Measurements from ENCODE around the gene FBXO42. TPM values are rescaled to one million over a fixed set of nuclear protein-coding genes. Genes with fewer than 3 reads are reported as not detected.

FBXO42 gene
- total and polyA plus RNA-seq, 12 donors = 12.4 to 26.6 (median 20.5) TPM

GRCh38 chr1:16232316-16232710 is 120.0 kb downstream of the FBXO42 start:
- no peak for ATAC-seq
- Histone ChIP-seq H3K4me3 (no peak overlapping the region), H3K9me3 (peaks cover 0 to 2% (median 0%) of the 10 kb centered on the region in 11 donors), H3K36me3 (peaks cover 0 to 17% (median 0%) of the 10 kb centered on the region in 9 donors), H3K4me1 (peaks cover 0 to 20% (median 18%) of the 10 kb centered on the region in 9 donors), H3K27me3 (peaks cover 0 to 25% (median 8%) of the 10 kb centered on the region in 7 donors), H3K27ac (no peak overlapping the region)
- DNase-seq = no peak
- intact Hi-C loops (cut with DNase I) = no loop called here
- TF ChIP-seq, protein P1, sequence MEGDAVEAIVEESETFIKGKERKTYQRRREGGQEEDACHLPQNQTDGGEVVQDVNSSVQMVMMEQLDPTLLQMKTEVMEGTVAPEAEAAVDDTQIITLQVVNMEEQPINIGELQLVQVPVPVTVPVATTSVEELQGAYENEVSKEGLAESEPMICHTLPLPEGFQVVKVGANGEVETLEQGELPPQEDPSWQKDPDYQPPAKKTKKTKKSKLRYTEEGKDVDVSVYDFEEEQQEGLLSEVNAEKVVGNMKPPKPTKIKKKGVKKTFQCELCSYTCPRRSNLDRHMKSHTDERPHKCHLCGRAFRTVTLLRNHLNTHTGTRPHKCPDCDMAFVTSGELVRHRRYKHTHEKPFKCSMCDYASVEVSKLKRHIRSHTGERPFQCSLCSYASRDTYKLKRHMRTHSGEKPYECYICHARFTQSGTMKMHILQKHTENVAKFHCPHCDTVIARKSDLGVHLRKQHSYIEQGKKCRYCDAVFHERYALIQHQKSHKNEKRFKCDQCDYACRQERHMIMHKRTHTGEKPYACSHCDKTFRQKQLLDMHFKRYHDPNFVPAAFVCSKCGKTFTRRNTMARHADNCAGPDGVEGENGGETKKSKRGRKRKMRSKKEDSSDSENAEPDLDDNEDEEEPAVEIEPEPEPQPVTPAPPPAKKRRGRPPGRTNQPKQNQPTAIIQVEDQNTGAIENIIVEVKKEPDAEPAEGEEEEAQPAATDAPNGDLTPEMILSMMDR (IDR thresholded peaks at IDR 0.05) = no peak
- 94 to 95% methylated on average over 5 of the region's 5 CpGs for WGBS, 2 donors

DNA sequence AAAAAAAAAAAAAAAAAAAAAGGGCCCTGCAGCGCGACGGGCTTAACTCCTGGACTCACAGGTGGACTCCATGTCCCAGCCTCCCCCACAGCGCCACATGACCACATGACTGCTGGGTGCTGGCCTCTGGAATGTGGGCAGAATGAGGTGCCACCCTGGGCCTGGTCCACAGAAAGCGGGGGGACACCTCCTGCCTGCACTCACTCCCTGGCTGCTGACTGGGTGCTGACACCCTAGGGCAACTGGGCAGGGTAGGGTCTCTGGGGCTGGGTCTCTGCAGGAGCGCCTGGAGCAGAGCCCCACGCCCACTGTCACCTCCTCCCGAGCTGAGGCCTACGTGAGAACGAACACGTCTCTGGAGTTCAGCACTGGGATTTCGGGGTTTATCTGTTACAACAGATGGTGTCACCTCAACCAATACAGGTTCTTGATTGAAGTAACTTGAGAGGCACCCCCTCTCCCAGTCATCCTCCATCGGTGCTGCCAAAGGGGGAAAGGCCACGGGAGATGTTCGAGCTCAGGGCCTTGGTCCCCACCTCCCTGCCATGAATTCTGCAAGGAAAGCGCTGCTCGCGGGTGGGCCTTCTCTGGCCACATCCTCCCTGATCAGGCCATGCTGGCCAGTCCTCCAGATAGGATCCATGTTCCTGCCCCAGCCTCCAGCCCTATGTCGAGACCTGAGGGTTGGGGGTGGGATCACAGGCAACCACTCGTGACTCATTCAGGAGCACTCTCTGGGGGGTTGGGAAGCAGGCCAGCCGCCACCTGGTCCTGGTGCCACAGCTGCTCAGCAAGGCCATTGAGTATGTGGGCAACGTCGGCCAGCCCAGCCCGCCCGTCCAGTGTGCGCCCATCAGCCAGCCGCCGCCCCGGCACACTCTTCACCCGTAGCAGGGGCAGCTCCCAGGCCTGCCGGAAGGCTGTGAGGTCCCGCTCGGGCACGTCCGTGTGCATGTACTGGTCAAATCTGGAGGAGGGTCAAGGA is 120.7 kb downstream of the FBXO42 start:
- WGBS, 2 donors = 93 to 95% methylated on average over 35 of the region's 35 CpGs
- Histone ChIP-seq H3K4me1 (peaks cover 0 to 23% (median 17%) of the 10 kb centered on the region in 9 donors), H3K27ac (no peak overlapping the region), H3K4me3 (no peak overlapping the region), H3K36me3 (peaks cover 0 to 17% (median 0%) of the 10 kb centered on the region in 9 donors), H3K9me3 (peaks cover 0 to 4% (median 0%) of the 10 kb centered on the region in 11 donors), H3K27me3 (peaks cover 0 to 31% (median 15%) of the 10 kb centered on the region in 7 donors)
- TF ChIP-seq, protein P1 (IDR thresholded peaks at IDR 0.05) = no peak
- no peak for DNase-seq
- intact Hi-C loops (cut with DNase I) = no loop called here
- ATAC-seq = no peak

- DNase-seq = no peak
- intact Hi-C loops (cut with DNase I) = no loop called here
- no peak overlapping the region for H3K27ac ChIP-seq
- H3K36me3 ChIP-seq = peaks cover 0 to 17% (median 0%) of the 10 kb centered on the region in 9 donors
- ATAC-seq = no peak
- peaks cover 0 to 17% (median 11%) of the 10 kb centered on the region in 9 donors for H3K4me1 ChIP-seq
- peaks cover 0 to 4% (median 0%) of the 10 kb centered on the region in 11 donors for H3K9me3 ChIP-seq
- no peak overlapping the region for H3K4me3 ChIP-seq
- WGBS, 2 donors = 87 to 88% methylated on average over 13 of the region's 13 CpGs
- TF ChIP-seq, protein P1 (IDR thresholded peaks at IDR 0.05) = no peak
- H3K27me3 ChIP-seq = peaks cover 0 to 40% (median 20%) of the 10 kb centered on the region in 7 donors
Observed at GRCh38 chr1:16230744-16231143, 121.5 kb downstream of the FBXO42 start.

DNA sequence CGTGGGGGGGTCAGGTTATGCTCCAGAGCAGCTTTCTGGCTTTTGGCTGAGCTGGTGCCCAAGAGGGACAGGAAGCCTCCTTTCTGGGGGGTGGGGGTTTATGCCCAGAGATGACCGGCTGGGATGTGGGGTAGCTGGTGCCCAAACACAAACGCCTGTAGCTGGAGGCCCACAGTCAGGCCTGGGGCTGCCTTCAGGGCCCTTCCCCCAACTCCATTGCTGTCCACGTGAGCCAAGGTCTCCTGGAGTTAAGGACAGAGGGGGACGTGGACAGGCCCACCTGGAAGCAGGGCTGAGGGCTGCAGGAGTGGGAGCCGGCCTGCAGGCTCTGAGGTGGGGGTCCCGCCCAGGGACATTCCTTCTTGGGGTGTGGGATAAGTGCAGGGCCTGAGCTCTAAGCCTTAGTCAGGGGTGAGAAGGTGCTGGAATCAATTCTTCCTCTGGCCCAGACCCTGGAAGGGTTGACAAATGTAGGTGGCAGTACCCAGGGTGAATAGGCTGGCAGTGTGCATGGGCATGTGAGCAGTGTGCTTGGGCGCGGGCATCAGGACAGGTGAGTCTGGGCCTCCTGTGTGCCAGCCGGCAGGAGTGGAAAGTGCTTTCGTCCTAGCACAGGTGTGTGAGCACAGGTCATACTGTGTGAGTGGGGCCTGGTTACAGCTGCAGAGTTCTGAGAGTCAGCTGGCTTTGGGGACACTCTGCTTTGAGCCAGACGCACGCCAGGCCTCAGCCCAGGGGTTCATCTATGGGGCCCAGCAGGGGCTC is 122.1 kb downstream of the FBXO42 start:
- 87 to 90% methylated on average over 13 of the region's 13 CpGs for WGBS, 2 donors
- Histone ChIP-seq H3K27me3 (peaks cover 0 to 46% (median 20%) of the 10 kb centered on the region in 7 donors), H3K36me3 (peaks cover 0 to 17% (median 0%) of the 10 kb centered on the region in 9 donors), H3K4me3 (no peak overlapping the region), H3K9me3 (peaks cover 0 to 4% (median 0%) of the 10 kb centered on the region in 11 donors), H3K27ac (no peak overlapping the region), H3K4me1 (peaks cover 0 to 15% (median 10%) of the 10 kb centered on the region in 9 donors)
- TF ChIP-seq, protein P1 (IDR thresholded peaks at IDR 0.05) = no peak
- no peak for ATAC-seq
- no peak for DNase-seq
- intact Hi-C loops (cut with DNase I) = no loop called here

All from heart right ventricle (tissue), 16 donors.